Measurements from ENCODE around the gene GALNT3. TPM values are rescaled to one million over a fixed set of nuclear protein-coding genes. Genes with fewer than 3 reads are reported as not detected.

GALNT3 gene
- total RNA-seq, 2 donors from 2014 or later: 3.5 TPM

DNA sequence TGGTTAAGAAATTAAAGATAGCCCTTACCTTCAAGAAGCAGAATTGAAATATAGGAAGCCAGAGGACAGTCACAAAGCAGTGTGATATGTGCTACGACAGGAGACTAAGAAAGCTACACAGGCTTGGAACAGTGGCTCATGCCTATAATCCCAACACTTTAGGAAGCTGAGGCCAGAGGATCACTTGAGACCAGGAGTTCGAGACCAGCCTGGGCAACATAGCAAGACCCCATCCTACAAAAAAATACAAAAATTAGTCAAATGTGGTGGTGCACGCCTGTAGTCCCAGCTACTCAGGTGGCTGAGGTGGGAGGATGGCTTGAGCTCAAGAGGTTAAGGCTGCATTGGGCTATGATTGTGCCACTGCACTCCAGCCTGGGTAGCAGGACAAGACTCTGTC is 21.9 kb downstream of the GALNT3 start:
- Histone ChIP-seq H3K4me1 (ENCODE audit: control insufficient read depth in 1 of 2, low read depth in 2 of 2) (no peaks in the 10 kb centered on the region), H3K4me3 (no peak overlapping the region), H3K9me3 (no peaks in the 10 kb centered on the region), H3K27ac (no peak overlapping the region), H3K36me3 (no peaks in the 10 kb centered on the region), H3K27me3 (replicated peaks; ENCODE audit: insufficient read depth) (no peaks in the 10 kb centered on the region)
- DNase-seq (ENCODE audit: low spot score): no peak
- no peak for ATAC-seq (ENCODE audit: insufficient number of reproducible peaks, low FRiP score, low read depth)
- TF ChIP-seq, protein P1, sequence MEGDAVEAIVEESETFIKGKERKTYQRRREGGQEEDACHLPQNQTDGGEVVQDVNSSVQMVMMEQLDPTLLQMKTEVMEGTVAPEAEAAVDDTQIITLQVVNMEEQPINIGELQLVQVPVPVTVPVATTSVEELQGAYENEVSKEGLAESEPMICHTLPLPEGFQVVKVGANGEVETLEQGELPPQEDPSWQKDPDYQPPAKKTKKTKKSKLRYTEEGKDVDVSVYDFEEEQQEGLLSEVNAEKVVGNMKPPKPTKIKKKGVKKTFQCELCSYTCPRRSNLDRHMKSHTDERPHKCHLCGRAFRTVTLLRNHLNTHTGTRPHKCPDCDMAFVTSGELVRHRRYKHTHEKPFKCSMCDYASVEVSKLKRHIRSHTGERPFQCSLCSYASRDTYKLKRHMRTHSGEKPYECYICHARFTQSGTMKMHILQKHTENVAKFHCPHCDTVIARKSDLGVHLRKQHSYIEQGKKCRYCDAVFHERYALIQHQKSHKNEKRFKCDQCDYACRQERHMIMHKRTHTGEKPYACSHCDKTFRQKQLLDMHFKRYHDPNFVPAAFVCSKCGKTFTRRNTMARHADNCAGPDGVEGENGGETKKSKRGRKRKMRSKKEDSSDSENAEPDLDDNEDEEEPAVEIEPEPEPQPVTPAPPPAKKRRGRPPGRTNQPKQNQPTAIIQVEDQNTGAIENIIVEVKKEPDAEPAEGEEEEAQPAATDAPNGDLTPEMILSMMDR (IDR thresholded peaks at IDR 0.05): no peak

DNA sequence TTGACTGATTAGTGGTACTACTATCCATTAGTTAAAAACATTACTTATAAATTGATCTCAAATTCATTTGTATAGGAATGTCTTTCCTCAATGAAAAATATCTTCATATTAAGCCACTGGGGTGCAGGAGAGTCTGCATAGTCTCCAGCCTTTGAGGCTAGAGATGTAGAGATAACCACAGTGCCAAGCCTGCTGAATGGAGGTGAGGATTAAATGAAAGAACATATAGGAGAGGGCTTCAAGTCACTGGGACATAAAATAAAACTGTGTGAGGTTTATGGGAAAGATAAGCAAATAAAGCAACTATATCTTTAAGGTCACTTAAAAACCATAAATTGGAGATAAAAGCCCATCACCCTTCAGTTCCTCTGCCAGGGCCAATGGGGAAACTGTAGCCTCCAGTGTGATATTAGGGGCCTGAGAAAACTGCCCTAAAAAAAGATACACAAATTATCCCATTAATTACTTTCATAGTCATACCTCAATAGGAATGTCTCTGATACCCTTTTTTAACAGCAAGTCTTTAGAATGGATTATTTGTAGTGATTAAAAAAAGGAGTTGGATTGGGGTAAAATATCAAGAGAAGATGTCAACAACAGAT is 27.6 kb downstream of the GALNT3 start:
- no peaks in the 10 kb centered on the region for H3K27me3 ChIP-seq (replicated peaks; ENCODE audit: insufficient read depth)
- no peak for DNase-seq (ENCODE audit: low spot score)
- no peak overlapping the region for H3K27ac ChIP-seq
- no peak overlapping the region for H3K4me3 ChIP-seq
- no peaks in the 10 kb centered on the region for H3K9me3 ChIP-seq
- no peaks in the 10 kb centered on the region for H3K36me3 ChIP-seq
- TF ChIP-seq, protein P1 (IDR thresholded peaks at IDR 0.05): no peak
- no peaks in the 10 kb centered on the region for H3K4me1 ChIP-seq (ENCODE audit: control insufficient read depth in 1 of 2, low read depth in 2 of 2)
- ATAC-seq (ENCODE audit: insufficient number of reproducible peaks, low FRiP score, low read depth): no peak

DNA sequence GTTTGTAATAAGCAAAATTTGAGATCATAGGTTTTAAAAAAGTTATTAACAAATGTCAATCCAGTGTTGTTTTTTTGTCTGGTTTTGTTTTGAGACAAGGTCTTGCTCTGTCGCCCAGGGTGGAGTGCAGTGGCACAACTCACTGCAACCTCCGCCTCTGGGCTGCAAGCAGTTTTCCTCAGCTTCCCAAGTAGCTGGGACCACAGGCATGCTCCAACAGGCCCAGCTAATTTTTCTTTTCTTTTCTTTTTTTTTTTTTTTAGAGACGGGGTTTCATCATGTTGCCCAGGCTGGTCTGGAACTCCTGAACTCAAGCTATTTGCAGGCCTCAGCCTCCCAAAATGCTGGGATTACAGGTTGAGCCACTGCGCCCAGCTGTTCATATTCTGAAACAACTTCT is 31.3 kb downstream of the GALNT3 start:
- no peaks in the 10 kb centered on the region for H3K36me3 ChIP-seq
- TF ChIP-seq, protein P1 (IDR thresholded peaks at IDR 0.05): no peak

DNA sequence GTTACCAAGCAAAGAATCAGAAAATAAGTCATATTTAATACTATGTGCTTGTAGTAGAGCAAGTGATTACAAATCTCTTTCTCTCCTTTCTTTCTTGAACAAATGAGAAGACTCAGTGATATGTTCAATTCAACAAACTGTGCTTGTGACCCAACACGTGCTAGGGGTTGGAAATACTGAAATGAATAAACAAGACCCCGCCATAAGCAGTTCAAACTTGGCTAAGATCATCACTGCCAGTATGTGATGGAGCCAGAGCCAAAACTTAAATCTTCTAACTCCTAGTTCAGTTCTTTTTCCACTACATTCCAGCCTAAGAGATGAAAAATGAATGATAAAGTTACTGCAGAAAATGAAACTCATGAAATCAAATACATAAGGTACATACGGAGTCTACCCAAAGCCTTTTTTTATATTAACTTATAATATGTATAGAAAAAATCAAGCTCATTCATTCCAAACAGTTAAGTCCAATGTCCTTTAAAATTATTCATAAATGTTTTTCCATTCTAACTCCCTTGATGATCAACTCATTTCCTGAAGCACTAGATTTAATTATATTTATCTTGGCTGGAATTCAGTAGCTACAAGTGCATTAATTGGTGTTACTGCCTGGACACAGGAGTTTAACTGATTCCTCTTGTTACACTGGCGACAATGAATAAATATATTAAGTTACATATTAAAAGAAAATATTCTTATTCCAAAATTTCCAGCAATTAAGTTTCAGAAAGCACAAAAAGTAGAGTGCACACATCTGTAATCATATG is 36.0 kb downstream of the GALNT3 start:
- H3K27ac ChIP-seq: no peak overlapping the region
- H3K4me1 ChIP-seq (ENCODE audit: control insufficient read depth in 1 of 2, low read depth in 2 of 2): no peaks in the 10 kb centered on the region
- TF ChIP-seq, protein P1 (IDR thresholded peaks at IDR 0.05): no peak
- H3K9me3 ChIP-seq: no peaks in the 10 kb centered on the region
- DNase-seq (ENCODE audit: low spot score) (no peak), ATAC-seq (ENCODE audit: insufficient number of reproducible peaks, low FRiP score, low read depth) (no peak)
- H3K27me3 ChIP-seq (replicated peaks; ENCODE audit: insufficient read depth): no peaks in the 10 kb centered on the region
- H3K36me3 ChIP-seq: no peaks in the 10 kb centered on the region
- no peak overlapping the region for H3K4me3 ChIP-seq

More for the DNA sequence above, 31.3 kb downstream of the GALNT3 start:
- Histone ChIP-seq H3K27me3 (replicated peaks; ENCODE audit: insufficient read depth) (no peaks in the 10 kb centered on the region), H3K9me3 (no peaks in the 10 kb centered on the region), H3K4me1 (ENCODE audit: control insufficient read depth in 1 of 2, low read depth in 2 of 2) (no peaks in the 10 kb centered on the region), H3K4me3 (no peak overlapping the region), H3K27ac (no peak overlapping the region)
- ATAC-seq (ENCODE audit: insufficient number of reproducible peaks, low FRiP score, low read depth): no peak
- no peak for DNase-seq (ENCODE audit: low spot score)

DNA sequence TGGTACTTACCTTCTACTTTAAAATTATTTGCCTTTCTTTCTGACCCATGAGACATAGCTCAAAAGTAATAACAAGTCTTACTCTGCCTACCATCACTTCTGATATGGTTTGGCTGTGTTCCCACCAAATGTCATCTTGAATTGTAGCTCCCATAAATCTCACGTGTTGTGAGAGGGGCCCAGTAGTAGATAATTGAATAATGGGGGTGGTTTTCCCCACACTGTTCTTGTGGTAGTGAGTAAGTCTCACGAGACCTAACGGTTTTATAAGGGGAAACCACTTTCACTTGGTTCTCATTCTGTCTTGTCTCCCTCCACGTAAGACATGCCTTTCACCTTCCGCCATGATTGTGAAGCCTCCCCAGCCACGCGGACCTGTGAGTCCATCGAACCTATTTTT is 47.5 kb downstream of the GALNT3 start:
- ATAC-seq (ENCODE audit: insufficient number of reproducible peaks, low FRiP score, low read depth): no peak
- H3K4me3 ChIP-seq: no peak overlapping the region
- no peak overlapping the region for H3K27ac ChIP-seq
- H3K36me3 ChIP-seq: no peaks in the 10 kb centered on the region
- H3K9me3 ChIP-seq: no peaks in the 10 kb centered on the region
- TF ChIP-seq, protein P1 (IDR thresholded peaks at IDR 0.05): no peak
- H3K27me3 ChIP-seq (replicated peaks; ENCODE audit: insufficient read depth): no peaks in the 10 kb centered on the region
- DNase-seq (ENCODE audit: low spot score): no peak
- H3K4me1 ChIP-seq (ENCODE audit: control insufficient read depth in 1 of 2, low read depth in 2 of 2): peaks cover 0 to 7% of the 10 kb centered on the region in 2 donors

All from thoracic aorta (tissue), 2 donors.